Mesodermal cell (in vitro differentiated cells): ENCODE data around the gene PGM2.

ENCODE experiments used
- H3K27ac ChIP-seq: 2 replicates; pipeline ENCODE4 v1.7.0; 2013; ENCODE audit warnings: mild to moderate bottlenecking, low read depth, low read length, moderate library complexity; ENCODE audit not compliant: severe bottlenecking
- H3K36me3 ChIP-seq: 2 replicates; pipeline ENCODE4 v1.7.1; 2013; ENCODE audit warnings: mild to moderate bottlenecking, low read length, moderate library complexity; ENCODE audit not compliant: control insufficient read depth, insufficient read depth
- H3K4me1 ChIP-seq: one replicate; pipeline ENCODE4 v1.7.1; 2013; ENCODE audit warnings: mild to moderate bottlenecking, low read length; ENCODE audit not compliant: insufficient read depth, control insufficient read depth, poor library complexity, severe bottlenecking
- H3K4me3 ChIP-seq: 2 replicates; pipeline ENCODE4 v1.7.0; 2013; ENCODE audit warnings: low read length, control low read depth, mild to moderate bottlenecking; ENCODE audit not compliant: insufficient read depth, poor library complexity, severe bottlenecking; ENCODE audit errors: extremely low read depth
- H3K9me3 ChIP-seq: 2 replicates; pipeline ENCODE4 v1.7.1; 2013; ENCODE audit warnings: mild to moderate bottlenecking, low read length, moderate library complexity; ENCODE audit not compliant: control insufficient read depth
- WGBS, 2 experiments: methylation state at CpG; one replicate each; pipeline ENCODE4 v1.1.5; 2013; ENCODE audit warnings: missing lambda C conversion rate in 2 of 2; ENCODE audit not compliant: insufficient coverage in 2 of 2; 5-methylcytosine and 5-hydroxymethylcytosine counted together

The PGM2 gene

DNA sequence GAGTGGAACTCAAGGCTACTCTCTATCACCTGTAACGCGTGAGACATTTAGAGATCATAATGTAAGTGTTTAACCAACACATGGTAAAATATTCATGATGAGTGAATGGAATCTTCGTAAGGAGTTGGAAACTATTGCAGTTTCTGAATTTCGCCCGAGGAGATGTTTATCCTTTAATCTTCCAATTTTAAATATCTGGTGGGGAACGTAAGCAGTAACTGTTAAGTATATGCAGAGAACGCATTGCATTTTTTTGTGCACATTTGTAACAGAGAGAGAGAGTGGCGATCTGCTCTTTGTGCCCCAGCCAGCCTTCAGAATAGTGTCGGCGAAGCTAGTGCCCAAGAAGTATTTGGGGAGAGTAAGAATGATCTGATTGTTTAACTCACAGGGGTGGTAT is 9.8 kb downstream of the PGM2 start:
- 83 to 88% methylated on average over 8 of the region's 10 CpGs for WGBS, 2 experiments
- Histone ChIP-seq H3K36me3 (peaks cover 20% of the 10 kb centered on the region), H3K9me3 (no peaks in the 10 kb centered on the region), H3K4me3 (no peak overlapping the region), H3K4me1 (no peaks in the 10 kb centered on the region), H3K27ac (no peak overlapping the region)

DNA sequence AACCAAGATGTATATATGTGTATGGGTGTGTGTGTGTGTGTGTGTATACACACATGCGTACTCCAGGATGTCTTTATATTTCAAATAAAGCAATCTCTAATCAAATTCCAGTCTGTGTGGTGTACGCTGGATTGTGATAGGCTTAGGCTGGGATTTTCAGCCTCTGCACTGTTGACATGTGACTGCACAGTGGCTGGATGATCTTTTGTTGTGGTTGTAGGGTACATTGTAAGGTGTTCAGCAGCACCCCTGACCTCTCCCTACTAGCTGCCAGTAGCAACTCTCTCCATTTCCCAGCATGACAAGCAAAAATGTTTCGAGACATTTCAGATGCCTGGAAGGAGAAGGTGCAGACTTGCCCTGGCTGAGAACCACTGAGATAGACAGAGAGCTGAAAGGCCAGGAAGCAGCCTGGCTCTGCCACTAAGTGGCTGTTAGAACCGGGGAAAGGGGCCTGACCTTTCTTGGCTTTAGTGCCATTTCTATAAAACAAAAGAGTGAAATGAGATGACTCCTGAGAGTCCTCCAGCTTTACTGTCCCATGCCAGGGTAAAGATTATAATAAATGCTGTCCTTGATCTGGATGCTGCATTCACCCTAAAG is 10.5 kb downstream of the PGM2 start:
- Histone ChIP-seq H3K36me3 (peaks cover 15% of the 10 kb centered on the region), H3K4me3 (no peak overlapping the region), H3K4me1 (no peaks in the 10 kb centered on the region), H3K27ac (no peak overlapping the region), H3K9me3 (no peaks in the 10 kb centered on the region)
- WGBS, 2 experiments, result 83 to 90% methylated on average over 1 of the region's 4 CpGs

- Histone ChIP-seq H3K27ac (no peak overlapping the region), H3K4me3 (no peak overlapping the region), H3K36me3 (peaks cover 14% of the 10 kb centered on the region), H3K9me3 (no peaks in the 10 kb centered on the region), H3K4me1 (no peaks in the 10 kb centered on the region)
- WGBS, 2 experiments, result 82 to 100% methylated on average over 1 of the region's 2 CpGs
Observed at GRCh38 chr4:37837446-37837845, 11.0 kb downstream of the PGM2 start.

DNA sequence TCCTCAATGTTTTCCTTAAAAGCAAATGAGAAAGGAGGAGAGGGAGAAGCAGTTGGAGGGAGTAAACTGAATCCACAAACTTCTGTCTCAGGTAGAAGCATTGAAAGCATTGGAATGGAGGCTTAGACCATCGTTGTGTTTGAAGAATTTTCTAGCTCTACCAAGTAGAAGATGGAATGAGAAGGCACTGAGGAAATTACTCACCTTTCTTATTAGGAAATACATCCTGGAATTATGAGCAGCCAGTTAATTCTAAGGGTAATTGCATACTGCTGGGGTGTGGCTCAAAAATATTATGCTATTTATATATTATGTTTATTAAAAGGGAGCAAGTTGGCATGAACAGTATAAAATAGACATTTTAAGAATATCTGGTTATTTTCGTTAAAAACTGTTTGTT is 12.9 kb downstream of the PGM2 start:
- H3K4me3 ChIP-seq, result no peak overlapping the region
- WGBS, 2 experiments, result no CpG with 5 or more reads among the region's 2 CpGs
- H3K4me1 ChIP-seq, result no peaks in the 10 kb centered on the region
- H3K27ac ChIP-seq, result no peak overlapping the region
- H3K9me3 ChIP-seq, result no peaks in the 10 kb centered on the region
- peaks cover 14% of the 10 kb centered on the region for H3K36me3 ChIP-seq

GRCh38 chr4:37844204-37844603 is 17.7 kb downstream of the PGM2 start:
- Histone ChIP-seq H3K4me3 (no peak overlapping the region), H3K36me3 (peaks cover 17% of the 10 kb centered on the region), H3K27ac (no peak overlapping the region), H3K9me3 (no peaks in the 10 kb centered on the region), H3K4me1 (peaks cover 7% of the 10 kb centered on the region)
- 95 to 100% methylated on average over 3 of the region's 5 CpGs for WGBS, 2 experiments

DNA sequence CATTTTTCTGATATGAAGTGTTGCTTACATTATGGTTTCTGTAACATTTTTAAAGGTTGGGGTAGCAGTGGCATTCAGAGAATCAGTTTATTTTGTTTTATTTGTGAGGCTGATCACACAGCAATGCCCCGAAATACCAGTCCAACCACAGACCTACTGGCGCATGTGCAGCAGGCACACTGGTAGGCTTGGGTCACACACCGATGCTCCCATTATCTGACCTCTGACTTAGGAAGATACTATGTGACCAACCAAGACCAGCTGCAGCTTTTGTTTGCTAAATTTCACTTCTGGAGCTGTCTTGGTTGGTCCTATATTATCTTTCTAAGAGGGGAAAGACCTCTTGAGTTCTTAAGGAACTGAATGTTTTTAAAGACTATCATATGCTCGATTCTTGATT is 18.7 kb downstream of the PGM2 start:
- 92 to 97% methylated on average over 3 of the region's 4 CpGs for WGBS, 2 experiments
- Histone ChIP-seq H3K4me1 (peaks cover 7% of the 10 kb centered on the region), H3K9me3 (no peaks in the 10 kb centered on the region), H3K4me3 (no peak overlapping the region), H3K27ac (no peak overlapping the region), H3K36me3 (peaks cover 18% of the 10 kb centered on the region)

GRCh38 chr4:37847311-37847884 is 20.9 kb downstream of the PGM2 start:
- Histone ChIP-seq H3K4me3 (no peak overlapping the region), H3K36me3 (peaks cover 19% of the 10 kb centered on the region), H3K4me1 (peaks cover 7% of the 10 kb centered on the region), H3K27ac (no peak overlapping the region), H3K9me3 (no peaks in the 10 kb centered on the region)
- WGBS, 2 experiments, result 63 to 86% methylated on average over 2 of the region's 5 CpGs

GRCh38 chr4:37852376-37852775 is 25.9 kb downstream of the PGM2 start:
- Histone ChIP-seq H3K27ac (no peak overlapping the region), H3K9me3 (no peaks in the 10 kb centered on the region), H3K4me3 (no peak overlapping the region), H3K4me1 (no peaks in the 10 kb centered on the region), H3K36me3 (peaks cover 14% of the 10 kb centered on the region)
- 100% methylated on average over 1 of the region's 2 CpGs for WGBS, 2 experiments

DNA sequence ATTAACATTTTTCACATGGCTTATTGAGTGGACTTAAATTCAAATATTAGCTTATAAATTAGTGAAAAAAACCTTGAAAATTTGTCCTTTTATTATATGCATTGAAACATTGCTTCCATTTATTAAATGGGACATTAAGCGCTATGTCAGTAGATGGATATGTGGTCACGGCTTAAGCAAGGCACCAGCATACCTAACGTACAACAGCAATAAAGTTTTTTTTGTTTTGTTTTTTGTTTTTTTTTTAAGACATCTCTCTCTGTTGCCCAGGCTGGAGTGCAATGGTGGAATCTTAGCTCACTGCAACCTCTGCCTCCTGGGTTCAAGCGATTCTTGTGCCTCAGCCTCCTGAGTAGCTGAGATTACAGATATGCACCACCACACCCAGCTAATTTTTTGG is 31.6 kb downstream of the PGM2 start:
- no peak overlapping the region for H3K27ac ChIP-seq
- WGBS, 2 experiments, result no CpG with 5 or more reads among the region's 4 CpGs
- H3K36me3 ChIP-seq, result peaks cover 6% of the 10 kb centered on the region
- H3K9me3 ChIP-seq, result no peaks in the 10 kb centered on the region
- H3K4me3 ChIP-seq, result no peak overlapping the region
- H3K4me1 ChIP-seq, result no peaks in the 10 kb centered on the region

DNA sequence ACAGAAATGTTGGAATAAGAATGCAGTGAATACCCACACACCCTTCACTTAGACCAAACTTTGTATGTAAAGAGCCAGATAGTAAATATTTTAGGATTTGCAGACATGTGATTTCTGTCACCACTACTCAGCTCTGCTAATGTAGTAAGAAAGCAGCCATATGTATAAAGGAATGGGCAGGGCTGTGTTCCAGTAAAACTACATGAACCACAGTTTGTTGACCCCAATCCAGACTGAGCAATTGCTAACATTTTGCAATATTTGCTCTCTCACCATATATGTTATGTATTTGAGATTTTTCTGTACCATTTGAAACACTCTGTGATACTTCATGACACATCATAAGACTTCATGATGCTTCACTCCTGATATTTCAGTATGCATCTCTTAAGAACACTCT is 32.4 kb downstream of the PGM2 start:
- Histone ChIP-seq H3K36me3 (peaks cover 13% of the 10 kb centered on the region), H3K9me3 (no peaks in the 10 kb centered on the region), H3K4me3 (no peak overlapping the region), H3K4me1 (no peaks in the 10 kb centered on the region), H3K27ac (no peak overlapping the region)

DNA sequence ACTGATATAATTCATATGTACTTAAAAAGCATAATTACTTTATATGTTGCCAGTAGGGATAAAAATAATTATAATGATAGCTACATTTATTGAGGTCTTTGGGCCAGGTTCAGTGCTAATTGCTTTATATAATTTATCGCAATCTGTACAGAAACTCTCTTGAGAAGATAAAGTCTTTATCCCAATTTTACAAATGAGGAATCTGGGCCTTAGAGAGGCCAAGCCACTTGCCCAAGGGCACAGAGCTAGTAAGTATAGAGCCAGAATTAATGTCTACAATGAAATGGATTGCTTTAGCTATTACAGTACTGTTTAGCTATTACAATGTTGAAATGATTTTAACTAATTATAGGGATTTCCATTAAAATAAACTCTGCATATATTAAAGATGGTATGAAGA is 33.8 kb downstream of the PGM2 start:
- Histone ChIP-seq H3K9me3 (no peaks in the 10 kb centered on the region), H3K4me3 (no peak overlapping the region)
- WGBS, 2 experiments, result no CpG with 5 or more reads among the region's 1 CpG

More for the DNA sequence above, 33.8 kb downstream of the PGM2 start:
- H3K27ac ChIP-seq, result no peak overlapping the region
- no peaks in the 10 kb centered on the region for H3K4me1 ChIP-seq
- peaks cover 13% of the 10 kb centered on the region for H3K36me3 ChIP-seq
